UCSD-AML1 (cell line): ENCODE data around the gene ASTE1.
A peak's percentile ranks its signal among the peaks of the same experiment; 100 is the strongest.

ENCODE experiments used
- DNase-seq: peaks from one replicate; lab custom pipeline; 2025; ENCODE audit not compliant: unreplicated experiment; lab: John Stamatoyannopoulos, UW

Gene ASTE1, protein sequence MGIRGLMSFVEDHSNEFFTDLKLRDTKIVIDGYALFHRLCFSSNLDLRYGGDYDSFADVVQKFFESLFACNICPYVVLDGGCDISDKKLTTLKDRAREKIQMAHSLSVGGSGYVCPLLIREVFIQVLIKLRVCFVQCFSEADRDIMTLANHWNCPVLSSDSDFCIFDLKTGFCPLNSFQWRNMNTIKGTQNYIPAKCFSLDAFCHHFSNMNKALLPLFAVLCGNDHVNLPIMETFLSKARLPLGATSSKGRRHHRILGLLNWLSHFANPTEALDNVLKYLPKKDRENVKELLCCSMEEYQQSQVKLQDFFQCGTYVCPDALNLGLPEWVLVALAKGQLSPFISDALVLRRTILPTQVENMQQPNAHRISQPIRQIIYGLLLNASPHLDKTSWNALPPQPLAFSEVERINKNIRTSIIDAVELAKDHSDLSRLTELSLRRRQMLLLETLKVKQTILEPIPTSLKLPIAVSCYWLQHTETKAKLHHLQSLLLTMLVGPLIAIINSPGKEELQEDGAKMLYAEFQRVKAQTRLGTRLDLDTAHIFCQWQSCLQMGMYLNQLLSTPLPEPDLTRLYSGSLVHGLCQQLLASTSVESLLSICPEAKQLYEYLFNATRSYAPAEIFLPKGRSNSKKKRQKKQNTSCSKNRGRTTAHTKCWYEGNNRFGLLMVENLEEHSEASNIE

DNA sequence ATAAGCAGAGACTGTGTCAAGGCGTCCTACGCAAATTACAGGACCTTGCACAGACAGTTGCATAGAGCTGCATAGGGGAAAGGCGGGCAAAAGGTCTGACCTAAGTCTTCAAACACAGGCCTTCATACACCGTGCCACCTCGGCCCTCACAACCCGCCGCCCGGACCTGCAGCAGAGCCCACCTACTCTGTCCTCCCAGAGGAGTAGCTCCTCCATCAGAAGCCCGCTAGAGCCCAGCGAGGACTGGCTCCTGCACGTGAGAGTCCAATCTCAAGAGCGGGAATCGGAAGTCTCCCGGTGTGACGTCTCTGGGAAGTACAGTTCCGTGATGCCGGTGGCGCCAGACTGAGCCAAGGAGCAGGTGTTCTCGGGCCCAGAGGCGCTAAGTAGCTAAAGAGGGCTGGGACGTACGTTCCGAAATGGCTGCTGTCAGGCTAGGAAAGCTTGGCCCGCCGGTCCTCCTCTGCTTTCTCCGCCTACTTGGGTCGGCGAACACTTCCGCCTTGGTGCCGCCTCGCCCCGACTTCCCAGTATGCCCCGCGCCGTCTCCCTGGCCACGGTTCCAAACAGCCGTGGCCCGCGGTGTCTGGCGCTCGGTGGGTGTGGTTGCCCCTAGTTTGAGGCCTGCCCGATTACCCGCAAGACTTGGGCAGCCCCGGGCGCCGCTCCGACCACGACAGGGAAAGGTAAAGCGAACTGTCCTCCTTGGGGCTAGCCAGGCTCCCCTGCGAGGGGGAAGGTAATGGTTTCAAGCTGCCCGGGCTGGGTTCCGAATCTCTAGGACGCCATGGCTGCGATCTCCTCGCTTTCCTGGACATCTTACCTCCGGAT, at the start of gene ASTE1, which contains the start of gene NEK11:
Gene ASTE1, minus strand, starts transcription at position 505 of the 831 bp plus-strand sequence. CDS start 1,519 bp downstream, outside the sequence.
Gene NEK11, plus strand, starts transcription at position 557 of the 831 bp plus-strand sequence. CDS start 2,832 bp downstream, outside the sequence.
- peak; percentile 83 for DNase-seq

DNA sequence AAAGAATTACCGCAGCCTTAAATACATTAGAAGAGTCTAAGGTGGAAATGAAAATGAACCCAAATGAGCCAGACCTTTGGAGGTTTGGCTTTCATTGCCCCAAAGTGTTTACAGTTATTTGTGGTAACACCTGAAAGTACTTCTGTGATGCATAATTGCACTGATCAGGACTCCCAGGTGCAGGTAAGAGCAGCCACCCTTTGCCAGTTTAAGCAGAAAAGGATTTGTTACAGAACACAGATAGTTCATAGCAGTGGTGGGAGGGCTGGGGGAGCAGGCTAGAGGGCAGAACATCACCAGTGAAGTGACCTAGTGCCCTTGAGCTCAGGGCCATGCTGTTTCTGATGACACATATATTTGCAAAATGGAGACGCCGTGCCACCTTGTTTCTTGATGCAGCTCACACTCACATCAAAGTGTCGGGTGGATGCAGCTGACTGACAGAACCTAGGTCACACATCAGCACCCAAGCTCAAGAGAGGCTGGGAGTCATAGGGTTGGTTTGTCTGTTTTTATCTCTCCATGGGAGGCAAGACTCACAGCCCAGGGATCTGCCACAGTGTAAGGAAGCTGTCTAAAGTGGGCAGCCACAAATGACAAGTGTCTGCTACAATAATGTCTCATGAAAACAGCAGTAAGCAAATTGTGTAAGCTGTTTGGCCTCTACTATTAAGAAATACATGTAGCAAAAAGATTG, 49.2 kb upstream of the ASTE1 start:
- DNase-seq = no peak

DNA sequence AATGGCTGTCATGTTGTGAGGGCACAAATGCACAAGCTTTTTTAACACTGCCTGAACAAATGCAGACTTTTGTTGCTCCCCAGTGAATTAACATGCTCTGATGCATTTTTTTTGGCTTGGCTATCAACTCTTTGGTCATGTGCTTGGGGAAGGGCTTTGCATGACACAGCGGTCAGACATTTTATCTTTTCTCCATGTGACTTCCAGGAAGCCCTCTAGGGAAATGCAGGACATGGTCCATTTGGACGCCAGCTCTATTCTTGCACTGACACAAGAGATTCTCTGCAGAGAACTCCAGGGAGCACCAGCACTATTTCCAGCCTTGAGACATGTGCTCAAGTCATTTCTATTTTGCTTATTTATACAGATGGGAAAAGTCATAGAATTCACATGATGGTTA, 46.2 kb upstream of the ASTE1 start:
- DNase-seq = no peak

DNA sequence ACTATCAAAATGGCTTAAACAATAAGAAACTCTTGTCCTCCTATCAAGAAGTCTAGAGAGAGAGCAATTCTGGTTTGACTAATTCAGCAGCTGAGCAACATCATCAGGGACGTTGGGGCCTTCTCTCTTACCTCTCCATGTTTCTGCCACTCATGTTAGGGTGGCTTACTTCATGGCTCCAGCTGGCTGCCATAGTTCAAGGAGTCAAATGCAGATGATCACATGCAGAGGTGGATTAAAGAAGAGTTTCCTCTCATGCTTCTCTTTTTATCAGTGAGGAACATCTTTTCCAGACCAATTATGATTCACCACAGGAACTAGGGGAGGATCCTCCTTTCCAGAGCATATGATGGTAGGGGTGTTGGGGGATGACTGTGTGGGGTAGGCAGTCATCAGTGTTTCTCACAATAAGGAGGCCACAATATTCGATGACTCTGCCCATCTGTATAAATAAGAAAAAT, 45.5 kb upstream of the ASTE1 start:
- no peak for DNase-seq

DNA sequence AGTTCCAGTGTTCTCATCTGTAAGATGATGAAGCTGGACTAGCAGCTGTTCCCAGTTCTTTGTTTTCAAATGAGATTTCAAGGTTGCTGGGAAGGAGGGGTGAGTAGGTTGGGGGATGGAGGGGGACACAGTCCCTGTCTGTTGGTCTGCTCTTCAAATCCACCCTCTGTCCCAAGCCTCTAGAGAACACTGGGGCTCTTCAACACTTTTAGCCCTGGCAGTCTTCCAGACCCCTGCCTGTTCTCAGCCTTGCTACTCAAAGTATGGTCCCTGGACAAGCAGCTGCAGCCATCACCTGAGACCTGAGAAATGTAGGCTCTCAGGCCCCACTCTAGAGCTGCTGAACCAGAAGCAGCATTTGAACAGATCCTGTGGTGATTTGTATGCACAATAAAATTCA, 41.4 kb upstream of the ASTE1 start:
- DNase-seq = no peak

DNA sequence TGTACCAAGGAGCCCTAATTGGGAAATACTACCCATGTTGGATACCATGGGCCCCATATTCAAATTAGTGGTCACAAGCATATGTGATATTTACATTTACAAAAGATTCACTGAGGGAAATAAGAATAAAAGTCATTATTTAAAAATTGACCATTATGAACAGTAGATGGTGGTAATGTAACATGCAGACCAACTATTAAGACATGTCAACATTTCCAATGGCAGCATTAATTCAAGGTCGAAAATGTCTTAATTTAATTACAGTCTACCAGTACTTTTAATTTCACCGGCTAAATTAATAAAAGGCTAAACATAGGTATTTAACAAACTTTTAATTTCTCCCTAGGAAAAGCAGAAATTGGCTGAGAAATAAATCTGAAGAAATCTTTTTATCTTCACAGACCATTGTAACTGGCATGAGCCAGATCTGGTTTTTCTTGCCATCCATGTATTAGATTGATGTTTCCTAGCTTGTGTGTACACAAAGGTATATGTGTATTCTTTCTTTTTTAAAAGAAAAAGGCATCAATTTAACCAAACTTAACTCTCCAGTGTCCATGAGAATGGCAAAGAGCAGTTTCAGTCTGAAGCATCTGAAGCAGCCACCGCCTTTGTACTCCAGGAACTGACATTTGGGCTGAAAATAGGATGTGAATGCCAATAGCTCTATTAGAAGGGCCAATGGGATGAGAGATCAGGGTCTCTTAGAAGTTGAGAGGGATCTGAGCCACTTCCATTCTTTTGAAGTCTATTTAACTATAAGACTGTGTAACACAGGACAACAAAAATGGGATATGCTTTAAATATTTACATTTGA, 26.6 kb upstream of the ASTE1 start:
- no peak for DNase-seq

DNA sequence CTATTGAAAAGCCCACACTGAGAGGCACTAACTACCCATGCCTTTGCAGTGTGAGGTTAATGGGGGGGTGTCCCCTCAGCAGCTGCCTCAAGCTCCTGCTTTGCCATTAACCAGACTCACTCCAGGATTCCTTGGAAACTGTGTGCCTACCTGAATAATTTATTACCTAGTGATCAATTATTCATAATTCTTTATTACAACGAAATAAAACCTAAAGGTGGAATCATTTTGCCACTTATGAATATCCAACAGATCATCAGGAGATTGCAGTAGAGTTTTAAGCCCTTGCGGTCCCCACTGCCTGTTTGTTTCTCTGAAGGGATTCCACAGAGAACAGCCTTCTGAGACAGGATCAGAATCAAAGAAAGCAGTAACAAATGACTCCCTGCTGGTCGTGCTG, 23.4 kb upstream of the ASTE1 start:
- no peak for DNase-seq

DNA sequence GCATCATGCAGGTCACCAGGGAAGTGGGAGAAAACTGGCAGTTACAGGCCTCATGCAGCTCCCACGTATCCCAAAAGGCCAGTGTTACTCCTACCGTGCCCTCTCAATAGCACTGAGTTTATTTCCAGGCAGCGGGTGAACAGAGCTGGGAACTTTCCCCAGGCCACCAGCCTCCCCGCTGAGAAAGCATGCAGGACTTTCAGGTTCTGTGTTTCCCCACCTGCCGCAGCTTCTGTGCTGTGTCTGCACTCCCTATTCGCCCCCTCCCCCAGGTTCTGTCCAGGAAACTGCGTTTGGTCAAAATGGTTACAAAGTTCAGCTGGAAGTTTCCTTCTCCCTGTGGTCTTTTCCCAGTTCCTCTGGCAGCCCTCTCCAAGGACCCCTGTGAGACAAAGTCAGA, 21.4 kb upstream of the ASTE1 start:
- no peak for DNase-seq

DNA sequence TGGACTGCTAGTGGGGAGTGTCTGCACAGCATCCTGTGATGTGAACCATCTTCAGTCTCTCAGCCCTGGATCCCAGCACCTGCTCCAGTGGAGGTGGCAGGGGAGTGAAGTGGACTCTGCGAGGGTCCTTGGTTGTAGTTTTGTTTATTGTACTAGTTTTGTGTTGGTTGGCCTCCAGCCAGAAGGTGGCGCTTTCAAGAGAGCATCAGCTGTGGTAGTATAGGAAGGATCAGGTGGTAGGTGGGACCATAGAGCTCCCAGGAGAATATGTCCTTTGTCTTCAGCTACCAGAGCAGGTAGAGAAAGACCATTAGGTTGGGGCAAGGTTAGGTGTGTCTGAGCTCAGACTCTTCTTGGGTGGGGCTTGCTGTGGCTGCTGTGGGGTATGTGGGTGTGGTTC, 21.0 kb upstream of the ASTE1 start:
- DNase-seq = no peak

DNA sequence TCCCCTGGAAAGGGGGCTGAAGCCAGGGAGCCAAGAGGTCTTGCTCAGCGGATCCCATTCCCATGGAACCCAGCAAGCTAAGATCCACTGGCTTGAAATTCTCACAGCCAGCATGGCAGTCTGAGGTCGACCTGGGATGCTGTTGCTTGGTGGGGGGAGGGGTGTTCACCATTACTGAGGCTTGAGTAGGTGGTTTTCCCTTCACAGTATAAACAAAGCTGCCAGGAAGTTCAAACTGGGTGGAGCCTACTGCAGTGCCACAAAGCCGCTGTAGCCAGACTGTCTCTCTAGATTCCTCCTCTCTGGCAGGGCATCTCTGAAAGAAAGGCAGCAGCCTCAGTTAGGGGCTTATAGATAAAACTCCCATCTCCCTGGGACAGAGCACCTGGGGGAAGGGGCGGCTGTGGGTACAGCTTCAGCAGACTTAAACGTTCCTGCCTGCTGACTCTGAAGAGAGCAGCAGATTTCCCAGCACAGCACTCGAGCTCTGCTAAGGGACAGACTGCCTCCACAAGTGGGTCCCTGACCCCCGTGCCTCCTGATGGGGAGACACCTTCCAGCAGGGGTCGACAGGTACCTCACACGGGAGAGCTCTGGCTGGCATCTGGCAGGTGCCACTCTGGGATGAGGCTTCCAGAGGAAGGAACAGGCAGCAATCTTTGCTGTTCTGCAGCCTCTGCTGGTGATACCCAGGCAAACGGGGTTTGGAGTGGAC, 15.8 kb upstream of the ASTE1 start:
- peak; percentile 49 for DNase-seq

DNA sequence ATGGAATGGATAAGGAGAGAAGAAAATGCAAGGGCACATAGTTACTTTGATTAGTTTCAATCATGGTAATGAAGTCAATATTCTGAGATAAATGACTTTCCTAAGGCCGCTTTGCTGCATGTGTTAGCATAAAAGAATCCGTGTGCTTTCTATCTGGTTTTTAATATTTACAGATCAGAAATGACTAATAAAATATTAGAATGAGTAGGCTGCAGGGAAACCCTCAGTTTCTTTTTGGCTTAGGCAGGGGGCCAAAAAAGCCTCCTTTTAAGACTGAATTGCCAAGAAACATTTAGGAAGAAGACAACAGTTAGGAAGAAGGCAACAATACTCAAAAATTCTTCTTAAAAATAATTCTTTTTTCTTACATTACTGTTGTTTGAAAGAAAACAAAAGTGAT, 11.7 kb upstream of the ASTE1 start:
- DNase-seq = no peak

DNA sequence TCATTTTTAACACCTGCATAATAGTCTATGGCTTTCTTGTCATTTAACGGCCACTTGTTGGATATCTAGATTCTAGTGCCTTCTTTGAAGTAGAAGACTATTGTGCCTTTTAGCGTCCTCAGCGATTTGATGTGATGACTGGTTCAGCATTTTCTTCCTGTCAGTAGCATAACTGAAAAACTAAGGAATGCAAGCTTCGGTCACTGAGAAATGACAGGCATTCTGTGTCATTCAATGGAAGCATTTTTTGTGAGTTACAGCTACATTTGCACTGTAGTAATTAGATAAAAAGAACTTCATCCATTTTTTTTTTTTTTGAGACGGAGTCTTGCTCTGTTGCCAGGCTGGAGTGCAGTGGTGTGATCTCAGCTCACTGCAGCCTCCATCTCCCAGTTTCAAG, 10.4 kb upstream of the ASTE1 start:
- no peak for DNase-seq

DNA sequence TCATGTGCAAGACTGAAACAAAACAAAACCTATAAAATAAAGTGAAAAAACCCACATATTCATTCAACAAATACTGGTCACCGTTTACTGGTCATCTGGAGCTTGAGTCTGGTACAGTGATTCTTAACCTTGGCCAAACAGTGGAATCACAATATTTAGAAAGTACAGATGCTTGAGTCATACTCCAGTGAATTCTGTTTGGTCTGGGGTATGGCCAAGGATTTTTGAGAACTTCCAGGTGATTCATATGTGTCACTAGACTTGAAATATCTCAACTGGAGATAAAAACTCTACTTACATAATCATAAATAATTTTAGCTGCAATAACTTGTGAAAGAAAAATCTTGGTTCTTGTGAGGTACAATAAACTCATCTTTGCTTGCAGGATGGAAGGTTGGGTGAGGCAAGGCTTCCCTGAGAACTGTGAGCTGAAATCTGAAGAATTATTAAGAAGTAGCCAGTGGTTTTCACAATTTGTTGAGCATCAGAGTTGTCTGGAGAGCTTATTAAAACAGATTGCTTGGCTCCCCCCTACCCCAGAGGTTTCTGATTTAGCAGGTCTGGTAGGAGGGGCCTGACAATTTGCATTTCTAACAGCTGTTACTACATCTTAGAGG, 9.7 kb upstream of the ASTE1 start:
- no peak for DNase-seq

DNA sequence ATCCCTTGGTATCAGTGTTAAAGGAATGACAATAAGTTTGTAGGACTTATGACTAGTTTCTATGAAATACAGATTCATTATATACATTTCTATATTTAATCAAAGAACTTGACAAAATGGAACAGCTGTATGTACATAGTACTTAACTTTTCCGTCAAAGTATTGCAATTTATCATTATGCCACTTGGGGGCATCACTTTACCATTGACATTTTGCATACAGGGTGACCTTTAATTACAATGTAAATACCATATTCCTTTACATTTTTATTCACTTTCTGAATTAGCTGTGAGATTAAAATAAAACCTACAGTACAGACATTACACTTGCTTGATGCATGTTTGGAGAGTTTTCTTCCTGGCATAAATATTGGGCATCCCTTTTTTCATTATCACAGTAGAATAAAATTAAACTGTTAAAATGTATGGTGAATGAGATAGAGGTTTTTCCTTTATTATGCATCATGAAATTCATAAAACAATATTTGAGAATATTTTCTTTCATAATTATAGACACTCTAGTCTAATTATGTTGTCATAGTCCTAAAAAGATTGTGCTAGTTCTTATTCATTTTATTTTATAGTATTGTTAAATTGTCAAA, 7.0 kb upstream of the ASTE1 start:
- DNase-seq = no peak

DNA sequence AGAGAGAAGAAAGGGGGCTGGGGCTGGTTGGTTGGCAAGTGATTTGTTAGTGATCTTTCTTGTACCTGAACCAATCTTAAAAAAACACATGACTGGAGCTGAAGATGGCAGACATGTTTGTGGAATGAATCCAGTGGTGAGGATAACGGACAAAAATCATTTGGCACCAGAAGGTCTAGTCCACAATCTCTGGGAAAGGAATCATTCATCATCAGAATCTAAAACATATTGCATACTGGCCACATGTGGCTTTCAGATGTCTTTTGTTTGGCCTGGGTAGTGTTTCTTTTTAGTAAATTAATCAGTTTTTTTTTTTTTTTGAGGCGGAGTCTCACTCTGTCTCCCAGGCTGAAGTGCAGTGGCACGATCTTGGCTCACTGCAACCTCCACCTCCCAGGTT, 5.0 kb upstream of the ASTE1 start:
- DNase-seq = no peak

DNA sequence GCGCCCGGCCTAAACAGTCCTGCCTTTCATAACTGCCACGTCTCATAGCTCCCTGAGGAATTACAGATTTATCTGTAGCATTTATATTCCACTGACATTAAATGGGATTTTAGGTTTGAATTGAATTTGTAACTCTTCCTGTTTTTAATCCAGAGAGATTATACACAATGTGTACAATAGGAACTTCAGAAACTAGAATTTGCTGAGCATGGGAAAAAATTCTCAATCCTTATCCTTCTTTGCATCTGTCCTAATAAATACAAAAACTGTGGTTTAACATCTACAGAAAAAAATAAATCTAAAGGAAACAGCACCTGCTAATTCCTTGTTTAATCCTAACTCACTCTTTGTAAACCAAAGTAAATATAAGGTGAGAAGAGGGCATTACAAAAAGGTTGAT, 2.2 kb upstream of the ASTE1 start:
- no peak for DNase-seq

DNA sequence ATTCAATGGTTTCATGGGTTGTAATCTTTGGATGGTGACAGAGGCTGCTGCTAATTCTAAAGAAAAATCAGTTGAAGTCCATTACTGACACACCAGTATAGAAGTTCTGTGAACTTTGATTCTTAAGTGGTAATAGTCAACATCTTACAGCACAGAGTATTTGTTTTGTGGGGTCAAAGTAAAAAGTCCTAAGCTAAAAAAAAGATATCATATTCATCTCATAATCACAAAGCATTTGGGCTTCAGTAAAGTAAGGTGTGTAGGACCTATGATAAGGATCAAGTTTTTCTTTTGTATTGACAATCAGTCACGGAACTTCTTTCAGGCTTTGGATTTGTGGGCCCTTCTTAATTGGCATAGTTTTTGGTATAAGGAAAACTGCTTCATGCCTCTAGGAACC, 1.1 kb downstream of the ASTE1 start:
- no peak for DNase-seq

DNA sequence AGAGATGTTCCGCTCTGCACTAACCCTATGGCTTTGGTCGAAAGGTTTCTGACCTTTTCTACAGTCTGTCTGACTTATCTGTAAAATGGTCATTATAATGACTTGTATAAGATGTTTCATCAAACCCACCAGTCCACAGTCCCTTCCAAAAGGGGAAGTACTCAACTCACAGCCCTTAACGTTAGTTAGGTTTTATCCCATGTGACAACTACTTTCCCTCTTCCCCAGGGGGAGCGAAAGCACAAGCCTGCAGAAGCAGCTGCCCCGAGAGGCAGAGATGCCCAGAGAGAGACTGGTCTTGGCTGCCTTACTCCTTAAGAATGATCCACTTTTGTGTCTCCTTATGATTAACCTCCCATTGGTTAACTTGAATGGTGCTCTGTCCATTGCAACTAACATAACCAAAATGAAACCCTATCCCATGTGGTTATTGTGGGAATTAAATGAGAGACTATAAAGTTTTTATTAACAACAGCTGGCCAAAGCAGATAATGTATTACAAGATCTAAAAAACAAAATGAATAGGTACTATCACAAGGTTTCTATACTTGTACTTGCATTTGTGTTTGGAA, 6.4 kb downstream of the ASTE1 start:
- DNase-seq = peak; percentile 15
